ENCODE results near the gene PHACTR3. TPM values are rescaled to one million over a fixed set of nuclear protein-coding genes. Genes with fewer than 3 reads are reported as not detected.

Gene PHACTR3
- polyA plus RNA-seq, 1 donor (not counting 4 experiments of a cell fraction or from before 2014, with no cell fraction given): 2.6 TPM

DNA sequence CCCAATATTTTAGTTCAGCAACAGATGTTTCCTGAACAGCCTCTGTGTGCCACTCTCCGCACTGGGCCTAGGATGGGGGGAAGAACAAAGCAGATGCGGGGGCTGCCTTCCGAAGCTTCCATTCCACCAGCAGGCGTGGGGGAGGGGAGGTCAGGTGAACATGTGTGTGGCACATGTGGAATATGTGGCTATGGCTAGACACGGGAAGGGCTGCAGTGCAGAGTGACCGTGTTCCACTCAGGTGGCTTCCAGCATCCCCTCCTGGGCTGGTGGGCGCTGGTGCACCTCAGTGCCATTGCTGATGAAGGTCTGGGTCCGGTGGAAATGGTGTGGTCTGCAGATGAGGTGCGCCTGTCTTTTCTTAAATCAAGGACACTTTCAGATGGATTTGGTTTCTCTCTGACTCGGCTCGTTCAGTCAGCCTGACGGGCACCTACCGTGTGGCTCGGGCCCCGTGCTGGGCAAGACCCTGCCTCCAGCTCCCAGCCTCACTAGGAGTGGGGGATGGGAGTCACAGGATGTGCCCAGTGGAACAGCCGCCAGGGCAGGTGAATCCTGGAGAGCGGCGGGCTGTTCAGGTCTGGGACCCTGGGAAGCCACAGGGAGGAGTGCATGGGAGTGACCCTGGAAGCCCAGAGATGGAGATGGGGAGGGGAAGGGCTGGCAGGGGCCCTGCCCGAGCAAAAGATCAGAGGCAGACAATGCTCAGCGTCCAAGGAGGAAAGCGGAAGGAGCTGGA, 218.1 kb downstream of the PHACTR3 start:
- Histone ChIP-seq H3K4me1 (ENCODE audit: control insufficient read depth, extremely low read depth, insufficient read depth, low read length) (peaks cover 20% of the 10 kb centered on the region), H3K4me3 (ENCODE audit: control insufficient read depth in 2 of 3, extremely low read depth in 1 of 3, insufficient read depth in 2 of 3, low read depth in 1 of 3, low read length in 3 of 3) (no peak overlapping the region), H3K9me3 (ENCODE audit: control insufficient read depth, low read depth, low read length) (no peaks in the 10 kb centered on the region), H3K36me3 (ENCODE audit: control insufficient read depth in 2 of 2, extremely low read depth in 1 of 2, insufficient read depth in 2 of 2, low read length in 2 of 2) (no peaks in the 10 kb centered on the region), H3K79me2 (ENCODE audit: control insufficient read depth, insufficient read depth, low read length) (no peaks in the 10 kb centered on the region), H3K9me1 (ENCODE audit: control insufficient read depth, extremely low read depth, insufficient read depth, low read length) (no peaks in the 10 kb centered on the region), H3K27me3 (ENCODE audit: control insufficient read depth, extremely low read depth, insufficient read depth, low read length) (peaks cover 4% of the 10 kb centered on the region), H3K27ac (ENCODE audit: control insufficient read depth, insufficient read depth, low read length) (no peak overlapping the region), H4K20me1 (ENCODE audit: control insufficient read depth, extremely low read depth, insufficient read depth, low read length) (no peaks in the 10 kb centered on the region), H2AFZ (ENCODE audit: control insufficient read depth, low read length) (no peak overlapping the region), H3K4me2 (ENCODE audit: control insufficient read depth, extremely low read depth, insufficient read depth, low read depth, low read length) (no peak overlapping the region), H3K9ac (ENCODE audit: control insufficient read depth, extremely low read depth, insufficient read depth, low read length) (no peak overlapping the region)
- dilution Hi-C loops (cut with MboI; ENCODE audit: extremely low pct_ligation_motif_present, low sequenced_read_pairs): no loop called here
- DNase-seq (ENCODE audit: low read depth, low spot score): no peak
- TF ChIP-seq, protein P1, sequence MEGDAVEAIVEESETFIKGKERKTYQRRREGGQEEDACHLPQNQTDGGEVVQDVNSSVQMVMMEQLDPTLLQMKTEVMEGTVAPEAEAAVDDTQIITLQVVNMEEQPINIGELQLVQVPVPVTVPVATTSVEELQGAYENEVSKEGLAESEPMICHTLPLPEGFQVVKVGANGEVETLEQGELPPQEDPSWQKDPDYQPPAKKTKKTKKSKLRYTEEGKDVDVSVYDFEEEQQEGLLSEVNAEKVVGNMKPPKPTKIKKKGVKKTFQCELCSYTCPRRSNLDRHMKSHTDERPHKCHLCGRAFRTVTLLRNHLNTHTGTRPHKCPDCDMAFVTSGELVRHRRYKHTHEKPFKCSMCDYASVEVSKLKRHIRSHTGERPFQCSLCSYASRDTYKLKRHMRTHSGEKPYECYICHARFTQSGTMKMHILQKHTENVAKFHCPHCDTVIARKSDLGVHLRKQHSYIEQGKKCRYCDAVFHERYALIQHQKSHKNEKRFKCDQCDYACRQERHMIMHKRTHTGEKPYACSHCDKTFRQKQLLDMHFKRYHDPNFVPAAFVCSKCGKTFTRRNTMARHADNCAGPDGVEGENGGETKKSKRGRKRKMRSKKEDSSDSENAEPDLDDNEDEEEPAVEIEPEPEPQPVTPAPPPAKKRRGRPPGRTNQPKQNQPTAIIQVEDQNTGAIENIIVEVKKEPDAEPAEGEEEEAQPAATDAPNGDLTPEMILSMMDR (optimal IDR thresholded peaks at IDR 0.05 in 1 of 3, IDR thresholded peaks at IDR 0.05 in 1 of 3, conservative IDR thresholded peaks at IDR 0.05 in 1 of 3; ENCODE audit: extremely low read depth in 1 of 3, insufficient read depth in 2 of 3, low read length in 3 of 3): no peak
- TF ChIP-seq EZH2 (IDR thresholded peaks at IDR 0.05; ENCODE audit: low read length): no peak
- no peak for FAIRE-seq

- H3K4me2 ChIP-seq (ENCODE audit: control insufficient read depth, extremely low read depth, insufficient read depth, low read depth, low read length): no peak overlapping the region
- no peak for DNase-seq (ENCODE audit: low read depth, low spot score)
- H3K9me3 ChIP-seq (ENCODE audit: control insufficient read depth, low read depth, low read length): no peaks in the 10 kb centered on the region
- dilution Hi-C loops (cut with MboI; ENCODE audit: extremely low pct_ligation_motif_present, low sequenced_read_pairs): no loop called here
- no peaks in the 10 kb centered on the region for H3K79me2 ChIP-seq (ENCODE audit: control insufficient read depth, insufficient read depth, low read length)
- H3K27ac ChIP-seq (ENCODE audit: control insufficient read depth, insufficient read depth, low read length): no peak overlapping the region
- peaks cover 20% of the 10 kb centered on the region for H3K4me1 ChIP-seq (ENCODE audit: control insufficient read depth, extremely low read depth, insufficient read depth, low read length)
- TF ChIP-seq, protein P1 (optimal IDR thresholded peaks at IDR 0.05 in 1 of 3, IDR thresholded peaks at IDR 0.05 in 1 of 3, conservative IDR thresholded peaks at IDR 0.05 in 1 of 3; ENCODE audit: extremely low read depth in 1 of 3, insufficient read depth in 2 of 3, low read length in 3 of 3): no peak
- TF ChIP-seq EZH2 (IDR thresholded peaks at IDR 0.05; ENCODE audit: low read length): no peak
- FAIRE-seq: no peak
- peaks cover 4% of the 10 kb centered on the region for H3K27me3 ChIP-seq (ENCODE audit: control insufficient read depth, extremely low read depth, insufficient read depth, low read length)
- no peaks in the 10 kb centered on the region for H3K9me1 ChIP-seq (ENCODE audit: control insufficient read depth, extremely low read depth, insufficient read depth, low read length)
- H3K9ac ChIP-seq (ENCODE audit: control insufficient read depth, extremely low read depth, insufficient read depth, low read length): no peak overlapping the region
- no peaks in the 10 kb centered on the region for H3K36me3 ChIP-seq (ENCODE audit: control insufficient read depth in 2 of 2, extremely low read depth in 1 of 2, insufficient read depth in 2 of 2, low read length in 2 of 2)
- no peak overlapping the region for H2AFZ ChIP-seq (ENCODE audit: control insufficient read depth, low read length)
- H4K20me1 ChIP-seq (ENCODE audit: control insufficient read depth, extremely low read depth, insufficient read depth, low read length): no peaks in the 10 kb centered on the region
- H3K4me3 ChIP-seq (ENCODE audit: control insufficient read depth in 2 of 3, extremely low read depth in 1 of 3, insufficient read depth in 2 of 3, low read depth in 1 of 3, low read length in 3 of 3): no peak overlapping the region
These were observed 218.7 kb downstream of the PHACTR3 start for GRCh38 chr20:59823030-59823423.
